ENCODE data around the gene DNAJC17. TPM values are rescaled to one million over a fixed set of nuclear protein-coding genes. Genes with fewer than 3 reads are reported as not detected.

DNAJC17 gene
- total RNA-seq, 2 donors from 2014 or later = 38.1 to 48.0 TPM

- H3K9ac ChIP-seq (ENCODE audit: low read depth in 2 of 2, low read length in 2 of 2) = peak overlapping the region in 1 of 2 donors; percentile 21
- no peaks in the 10 kb centered on the region for H3K36me3 ChIP-seq
- no peaks in the 10 kb centered on the region for H3K27me3 ChIP-seq
- no peak overlapping the region for H3K4me3 ChIP-seq
- intact Hi-C loops (cut with DNase I) = no loop called here
- H3K4me1 ChIP-seq = no peaks in the 10 kb centered on the region
- no peak for TF ChIP-seq CTCF (IDR thresholded peaks at IDR 0.05)
- H3K9me3 ChIP-seq = no peaks in the 10 kb centered on the region
- H3K27ac ChIP-seq = no peak overlapping the region
- DNase-seq = no peak
Measured at GRCh38 chr15:40841741-40842140, 34.5 kb upstream of the DNAJC17 start.

GRCh38 chr15:40838756-40839155 lies 31.5 kb upstream of the DNAJC17 start:
- DNase-seq = no peak
- H3K27ac ChIP-seq = no peak overlapping the region
- no peak for TF ChIP-seq CTCF (IDR thresholded peaks at IDR 0.05)
- no peaks in the 10 kb centered on the region for H3K4me1 ChIP-seq
- no peak overlapping the region for H3K9ac ChIP-seq (ENCODE audit: low read depth in 2 of 2, low read length in 2 of 2)
- H3K36me3 ChIP-seq = no peaks in the 10 kb centered on the region
- no peaks in the 10 kb centered on the region for H3K27me3 ChIP-seq
- intact Hi-C loops (cut with DNase I) = no loop called here
- no peaks in the 10 kb centered on the region for H3K9me3 ChIP-seq
- H3K4me3 ChIP-seq = no peak overlapping the region

- H3K4me1 ChIP-seq = no peaks in the 10 kb centered on the region
- intact Hi-C loops (cut with DNase I) = no loop called here
- no peak overlapping the region for H3K27ac ChIP-seq
- H3K4me3 ChIP-seq = no peak overlapping the region
- DNase-seq = no peak
- no peak overlapping the region for H3K9ac ChIP-seq (ENCODE audit: low read depth in 2 of 2, low read length in 2 of 2)
- TF ChIP-seq CTCF (IDR thresholded peaks at IDR 0.05) = no peak
- H3K36me3 ChIP-seq = no peaks in the 10 kb centered on the region
- no peaks in the 10 kb centered on the region for H3K9me3 ChIP-seq
- H3K27me3 ChIP-seq = no peaks in the 10 kb centered on the region
Measured at GRCh38 chr15:40836020-40836419, 28.7 kb upstream of the DNAJC17 start.

- H3K27ac ChIP-seq = no peak overlapping the region
- H3K9me3 ChIP-seq = no peaks in the 10 kb centered on the region
- no peaks in the 10 kb centered on the region for H3K4me1 ChIP-seq
- H3K4me3 ChIP-seq = no peak overlapping the region
- H3K36me3 ChIP-seq = no peaks in the 10 kb centered on the region
- TF ChIP-seq CTCF (IDR thresholded peaks at IDR 0.05) = no peak
- no peak for DNase-seq
- intact Hi-C loops (cut with DNase I) = no loop called here
- no peaks in the 10 kb centered on the region for H3K27me3 ChIP-seq
- no peak overlapping the region for H3K9ac ChIP-seq (ENCODE audit: low read depth in 2 of 2, low read length in 2 of 2)
Measured at GRCh38 chr15:40832903-40833302, 25.6 kb upstream of the DNAJC17 start.

- Histone ChIP-seq H3K27me3 (no peaks in the 10 kb centered on the region), H3K36me3 (no peaks in the 10 kb centered on the region), H3K4me3 (no peak overlapping the region), H3K27ac (no peak overlapping the region), H3K9me3 (no peaks in the 10 kb centered on the region), H3K4me1 (no peaks in the 10 kb centered on the region), H3K9ac (ENCODE audit: low read depth in 2 of 2, low read length in 2 of 2) (no peak overlapping the region)
- no peak for TF ChIP-seq CTCF (IDR thresholded peaks at IDR 0.05)
- DNase-seq = no peak
- intact Hi-C loops (cut with DNase I) = no loop called here
Measured at GRCh38 chr15:40831861-40832260, 24.6 kb upstream of the DNAJC17 start.

- H3K36me3 ChIP-seq = no peaks in the 10 kb centered on the region
- H3K4me3 ChIP-seq = no peak overlapping the region
- no peak for TF ChIP-seq CTCF (IDR thresholded peaks at IDR 0.05)
- DNase-seq = no peak
- H3K27ac ChIP-seq = no peak overlapping the region
- H3K27me3 ChIP-seq = no peaks in the 10 kb centered on the region
- H3K4me1 ChIP-seq = no peaks in the 10 kb centered on the region
- intact Hi-C loops (cut with DNase I) = no loop called here
- H3K9ac ChIP-seq (ENCODE audit: low read depth in 2 of 2, low read length in 2 of 2) = no peak overlapping the region
- no peaks in the 10 kb centered on the region for H3K9me3 ChIP-seq
Measured at GRCh38 chr15:40830884-40831283, 23.6 kb upstream of the DNAJC17 start.

Measured in colonic mucosa (tissue), 4 donors.